HCT116 (cell line): Measurements from ENCODE around the gene ZFYVE19.

Experiments
- CEBPB ChIP-seq: IDR thresholded peaks from 2 replicates; pipeline ENCODE4 v1.6.1; 2012; ENCODE audit warnings: low read depth
- CTCF ChIP-seq, 3 experiments: fragments of 200-600 bp in 1 of 3; sonication (generic) in 1 of 3; IDR thresholded peaks in 2 of 3; conservative IDR thresholded peaks in 1 of 3; 2 replicates each; pipeline ENCODE4 v1.5.1; 2012 to 2017; ENCODE audit warnings: low read depth in 2 of 3, low read length in 2 of 3, antibody characterized with exemption in 1 of 3, borderline replicate concordance in 1 of 3, control low read depth in 1 of 3, mild to moderate bottlenecking in 1 of 3, mixed read lengths in 1 of 3, mixed run types in 1 of 3, moderate library complexity in 1 of 3; ENCODE audit not compliant: insufficient read depth in 1 of 3
- EGR1 ChIP-seq: IDR thresholded peaks from 2 replicates; pipeline ENCODE4 v1.6.1; 2012; ENCODE audit warnings: low read depth
- FOSL1 ChIP-seq: IDR thresholded peaks from 2 replicates; pipeline ENCODE4 v1.6.1; 2012; ENCODE audit warnings: low read depth
- JUND ChIP-seq: IDR thresholded peaks from 2 replicates; pipeline ENCODE4 v1.6.1; 2012
- MAX ChIP-seq: IDR thresholded peaks from 2 replicates; pipeline ENCODE4 v1.6.1; 2012
- POLR2A ChIP-seq: IDR thresholded peaks from 2 replicates; pipeline ENCODE4 v1.7.0; 2011; ENCODE audit warnings: borderline replicate concordance; ENCODE audit not compliant: insufficient read depth, insufficient read length; ENCODE audit errors: extremely low read depth
- POLR2AphosphoS5 ChIP-seq: IDR thresholded peaks from 2 replicates; pipeline ENCODE4 v1.6.1; 2011; ENCODE audit warnings: mild to moderate bottlenecking, low read depth, low read length, moderate library complexity
- REST ChIP-seq: IDR thresholded peaks from 2 replicates; pipeline ENCODE4 v1.6.1; 2012; ENCODE audit warnings: low read depth
- SIN3A ChIP-seq: IDR thresholded peaks from 2 replicates; pipeline ENCODE4 v1.6.1; 2012; ENCODE audit warnings: low read depth
- SP1 ChIP-seq: IDR thresholded peaks from 2 replicates; pipeline ENCODE4 v1.6.1; 2012; ENCODE audit warnings: low read depth
- ZFX ChIP-seq: fragments of 450-650 bp; IDR thresholded peaks from 2 replicates; pipeline ENCODE4 v1.6.1; 2017

GRCh38 chr15:40796512-40796911, 10.4 kb upstream of the ZFYVE19 start:
- TF ChIP-seq POLR2A = no peak
- no peak for TF ChIP-seq CTCF (IDR thresholded peaks at IDR 0.05 in 2 of 3, conservative IDR thresholded peaks at IDR 0.05 in 1 of 3; ENCODE audit: borderline replicate concordance in 1 of 3, insufficient read depth in 1 of 3, low read depth in 2 of 3, low read length in 2 of 3)
- no peak for TF ChIP-seq SIN3A
- TF ChIP-seq ZFX = no peak
- no peak for TF ChIP-seq MAX
- no peak for TF ChIP-seq JUND
- no peak for TF ChIP-seq FOSL1
- no peak for TF ChIP-seq REST
- TF ChIP-seq SP1 = no peak
- no peak for TF ChIP-seq POLR2AphosphoS5
- TF ChIP-seq EGR1 = no peak
- TF ChIP-seq CEBPB = no peak
